GM23338 (cell line): Measurements from ENCODE around the gene OR6J1.
"Not testable (repeated sequence)": the region's sequence is repeated elsewhere in the genome, so short reads cannot be mapped to it uniquely, and the experiment has no call there.

Experiments used
- CREB1 ChIP-seq: fragments of 250-450 bp; sonication (Bioruptor Pico); IDR thresholded peaks from 2 replicates; pipeline ENCODE4 v1.5.0; 2020; ENCODE audit warnings: low read depth, mild to moderate bottlenecking, moderate library complexity
- EZH2 ChIP-seq: fragments of 200-600 bp; sonication (generic); IDR thresholded peaks from one replicate; pipeline ENCODE4 v1.8.0; 2017; ENCODE audit warnings: antibody characterized with exemption, mild to moderate bottlenecking, low read depth; ENCODE audit not compliant: unreplicated experiment
- EZH2phosphoT487 ChIP-seq: fragments of 200-600 bp; sonication (generic); IDR thresholded peaks from one replicate; pipeline ENCODE4 v1.8.1; 2018; ENCODE audit warnings: antibody characterized with exemption; ENCODE audit not compliant: unreplicated experiment
- JUNB ChIP-seq: IDR thresholded peaks from one replicate; pipeline ENCODE4 v1.6.1; 2016; ENCODE audit warnings: antibody characterized with exemption; ENCODE audit not compliant: unreplicated experiment
- NANOG ChIP-seq: IDR thresholded peaks from 2 replicates; pipeline ENCODE4 v1.6.1; 2016; ENCODE audit warnings: antibody characterized with exemption, borderline replicate concordance
- POLR2AphosphoS5 ChIP-seq: IDR thresholded peaks from 2 replicates; pipeline ENCODE4 v1.6.1; 2016; ENCODE audit warnings: antibody characterized with exemption, low read depth
- STAT1 ChIP-seq: IDR thresholded peaks from one replicate; pipeline ENCODE4 v1.6.1; 2016; ENCODE audit warnings: antibody characterized with exemption; ENCODE audit not compliant: unreplicated experiment
- ZNF331 ChIP-seq: fragments of 250-450 bp; sonication (Bioruptor Pico); IDR thresholded peaks from 2 replicates; pipeline ENCODE4 v1.5.0; 2020; ENCODE audit warnings: low read depth, mild to moderate bottlenecking, moderate library complexity
- TF ChIP-seq, protein P1 (sequence below): IDR thresholded peaks from one replicate; pipeline ENCODE4 v1.6.1; 2018; ENCODE audit warnings: antibody characterized with exemption; ENCODE audit not compliant: unreplicated experiment
- TF ChIP-seq, protein P2 (sequence below), 2 experiments: fragments of 200-600 bp in 1 of 2; sonication (generic) in 1 of 2; conservative IDR thresholded peaks; 2 replicates each; pipeline versions ENCODE4 v1.5.1 to v1.6.1; 2016 to 2017; ENCODE audit warnings: antibody characterized with exemption in 2 of 2, low read depth in 2 of 2, mild to moderate bottlenecking in 2 of 2, moderate library complexity in 1 of 2
- TF ChIP-seq, protein P3 (sequence below): IDR thresholded peaks from 2 replicates; pipeline ENCODE4 v1.6.1; 2016; ENCODE audit warnings: antibody characterized with exemption
- TF ChIP-seq, protein P4 (sequence below): fragments of 250-450 bp; sonication (Bioruptor Pico); IDR thresholded peaks from 2 replicates; pipeline ENCODE4 v1.5.0; 2020; ENCODE audit warnings: mild to moderate bottlenecking, moderate library complexity

DNA sequence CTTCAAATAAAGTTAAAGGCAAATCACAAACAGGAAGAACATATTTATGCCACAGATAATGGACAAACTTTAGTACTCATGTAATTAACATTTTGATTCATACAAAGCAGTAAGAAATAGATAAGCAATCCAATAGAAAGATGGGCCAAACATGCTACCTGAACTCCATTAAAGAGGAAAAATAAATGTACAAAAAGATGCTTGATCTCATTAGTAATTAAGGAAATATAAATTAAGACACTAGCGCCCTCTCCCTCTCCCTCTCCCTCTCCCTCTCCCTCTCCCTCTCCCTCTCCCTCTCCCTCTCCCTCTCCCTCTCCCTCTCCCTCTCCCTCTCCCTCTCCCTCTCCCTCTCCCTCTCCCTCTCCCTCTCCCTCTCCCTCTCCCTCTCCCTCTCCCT, 8.2 kb downstream of the OR6J1 start:
- TF ChIP-seq, protein P1, sequence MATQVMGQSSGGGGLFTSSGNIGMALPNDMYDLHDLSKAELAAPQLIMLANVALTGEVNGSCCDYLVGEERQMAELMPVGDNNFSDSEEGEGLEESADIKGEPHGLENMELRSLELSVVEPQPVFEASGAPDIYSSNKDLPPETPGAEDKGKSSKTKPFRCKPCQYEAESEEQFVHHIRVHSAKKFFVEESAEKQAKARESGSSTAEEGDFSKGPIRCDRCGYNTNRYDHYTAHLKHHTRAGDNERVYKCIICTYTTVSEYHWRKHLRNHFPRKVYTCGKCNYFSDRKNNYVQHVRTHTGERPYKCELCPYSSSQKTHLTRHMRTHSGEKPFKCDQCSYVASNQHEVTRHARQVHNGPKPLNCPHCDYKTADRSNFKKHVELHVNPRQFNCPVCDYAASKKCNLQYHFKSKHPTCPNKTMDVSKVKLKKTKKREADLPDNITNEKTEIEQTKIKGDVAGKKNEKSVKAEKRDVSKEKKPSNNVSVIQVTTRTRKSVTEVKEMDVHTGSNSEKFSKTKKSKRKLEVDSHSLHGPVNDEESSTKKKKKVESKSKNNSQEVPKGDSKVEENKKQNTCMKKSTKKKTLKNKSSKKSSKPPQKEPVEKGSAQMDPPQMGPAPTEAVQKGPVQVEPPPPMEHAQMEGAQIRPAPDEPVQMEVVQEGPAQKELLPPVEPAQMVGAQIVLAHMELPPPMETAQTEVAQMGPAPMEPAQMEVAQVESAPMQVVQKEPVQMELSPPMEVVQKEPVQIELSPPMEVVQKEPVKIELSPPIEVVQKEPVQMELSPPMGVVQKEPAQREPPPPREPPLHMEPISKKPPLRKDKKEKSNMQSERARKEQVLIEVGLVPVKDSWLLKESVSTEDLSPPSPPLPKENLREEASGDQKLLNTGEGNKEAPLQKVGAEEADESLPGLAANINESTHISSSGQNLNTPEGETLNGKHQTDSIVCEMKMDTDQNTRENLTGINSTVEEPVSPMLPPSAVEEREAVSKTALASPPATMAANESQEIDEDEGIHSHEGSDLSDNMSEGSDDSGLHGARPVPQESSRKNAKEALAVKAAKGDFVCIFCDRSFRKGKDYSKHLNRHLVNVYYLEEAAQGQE: not testable (repeated sequence)
- TF ChIP-seq, protein P2, sequence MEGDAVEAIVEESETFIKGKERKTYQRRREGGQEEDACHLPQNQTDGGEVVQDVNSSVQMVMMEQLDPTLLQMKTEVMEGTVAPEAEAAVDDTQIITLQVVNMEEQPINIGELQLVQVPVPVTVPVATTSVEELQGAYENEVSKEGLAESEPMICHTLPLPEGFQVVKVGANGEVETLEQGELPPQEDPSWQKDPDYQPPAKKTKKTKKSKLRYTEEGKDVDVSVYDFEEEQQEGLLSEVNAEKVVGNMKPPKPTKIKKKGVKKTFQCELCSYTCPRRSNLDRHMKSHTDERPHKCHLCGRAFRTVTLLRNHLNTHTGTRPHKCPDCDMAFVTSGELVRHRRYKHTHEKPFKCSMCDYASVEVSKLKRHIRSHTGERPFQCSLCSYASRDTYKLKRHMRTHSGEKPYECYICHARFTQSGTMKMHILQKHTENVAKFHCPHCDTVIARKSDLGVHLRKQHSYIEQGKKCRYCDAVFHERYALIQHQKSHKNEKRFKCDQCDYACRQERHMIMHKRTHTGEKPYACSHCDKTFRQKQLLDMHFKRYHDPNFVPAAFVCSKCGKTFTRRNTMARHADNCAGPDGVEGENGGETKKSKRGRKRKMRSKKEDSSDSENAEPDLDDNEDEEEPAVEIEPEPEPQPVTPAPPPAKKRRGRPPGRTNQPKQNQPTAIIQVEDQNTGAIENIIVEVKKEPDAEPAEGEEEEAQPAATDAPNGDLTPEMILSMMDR (conservative IDR thresholded peaks at IDR 0.05; ENCODE audit: low read depth in 2 of 2): not testable (repeated sequence)
- not testable (repeated sequence) for TF ChIP-seq EZH2; EZH2phosphoT487; POLR2AphosphoS5; STAT1; CREB1; NANOG; ZNF331 (CRISPR knock-in tag); JUNB
- TF ChIP-seq, protein P3, sequence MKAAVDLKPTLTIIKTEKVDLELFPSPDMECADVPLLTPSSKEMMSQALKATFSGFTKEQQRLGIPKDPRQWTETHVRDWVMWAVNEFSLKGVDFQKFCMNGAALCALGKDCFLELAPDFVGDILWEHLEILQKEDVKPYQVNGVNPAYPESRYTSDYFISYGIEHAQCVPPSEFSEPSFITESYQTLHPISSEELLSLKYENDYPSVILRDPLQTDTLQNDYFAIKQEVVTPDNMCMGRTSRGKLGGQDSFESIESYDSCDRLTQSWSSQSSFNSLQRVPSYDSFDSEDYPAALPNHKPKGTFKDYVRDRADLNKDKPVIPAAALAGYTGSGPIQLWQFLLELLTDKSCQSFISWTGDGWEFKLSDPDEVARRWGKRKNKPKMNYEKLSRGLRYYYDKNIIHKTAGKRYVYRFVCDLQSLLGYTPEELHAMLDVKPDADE: not testable (repeated sequence)
- TF ChIP-seq, protein P4, sequence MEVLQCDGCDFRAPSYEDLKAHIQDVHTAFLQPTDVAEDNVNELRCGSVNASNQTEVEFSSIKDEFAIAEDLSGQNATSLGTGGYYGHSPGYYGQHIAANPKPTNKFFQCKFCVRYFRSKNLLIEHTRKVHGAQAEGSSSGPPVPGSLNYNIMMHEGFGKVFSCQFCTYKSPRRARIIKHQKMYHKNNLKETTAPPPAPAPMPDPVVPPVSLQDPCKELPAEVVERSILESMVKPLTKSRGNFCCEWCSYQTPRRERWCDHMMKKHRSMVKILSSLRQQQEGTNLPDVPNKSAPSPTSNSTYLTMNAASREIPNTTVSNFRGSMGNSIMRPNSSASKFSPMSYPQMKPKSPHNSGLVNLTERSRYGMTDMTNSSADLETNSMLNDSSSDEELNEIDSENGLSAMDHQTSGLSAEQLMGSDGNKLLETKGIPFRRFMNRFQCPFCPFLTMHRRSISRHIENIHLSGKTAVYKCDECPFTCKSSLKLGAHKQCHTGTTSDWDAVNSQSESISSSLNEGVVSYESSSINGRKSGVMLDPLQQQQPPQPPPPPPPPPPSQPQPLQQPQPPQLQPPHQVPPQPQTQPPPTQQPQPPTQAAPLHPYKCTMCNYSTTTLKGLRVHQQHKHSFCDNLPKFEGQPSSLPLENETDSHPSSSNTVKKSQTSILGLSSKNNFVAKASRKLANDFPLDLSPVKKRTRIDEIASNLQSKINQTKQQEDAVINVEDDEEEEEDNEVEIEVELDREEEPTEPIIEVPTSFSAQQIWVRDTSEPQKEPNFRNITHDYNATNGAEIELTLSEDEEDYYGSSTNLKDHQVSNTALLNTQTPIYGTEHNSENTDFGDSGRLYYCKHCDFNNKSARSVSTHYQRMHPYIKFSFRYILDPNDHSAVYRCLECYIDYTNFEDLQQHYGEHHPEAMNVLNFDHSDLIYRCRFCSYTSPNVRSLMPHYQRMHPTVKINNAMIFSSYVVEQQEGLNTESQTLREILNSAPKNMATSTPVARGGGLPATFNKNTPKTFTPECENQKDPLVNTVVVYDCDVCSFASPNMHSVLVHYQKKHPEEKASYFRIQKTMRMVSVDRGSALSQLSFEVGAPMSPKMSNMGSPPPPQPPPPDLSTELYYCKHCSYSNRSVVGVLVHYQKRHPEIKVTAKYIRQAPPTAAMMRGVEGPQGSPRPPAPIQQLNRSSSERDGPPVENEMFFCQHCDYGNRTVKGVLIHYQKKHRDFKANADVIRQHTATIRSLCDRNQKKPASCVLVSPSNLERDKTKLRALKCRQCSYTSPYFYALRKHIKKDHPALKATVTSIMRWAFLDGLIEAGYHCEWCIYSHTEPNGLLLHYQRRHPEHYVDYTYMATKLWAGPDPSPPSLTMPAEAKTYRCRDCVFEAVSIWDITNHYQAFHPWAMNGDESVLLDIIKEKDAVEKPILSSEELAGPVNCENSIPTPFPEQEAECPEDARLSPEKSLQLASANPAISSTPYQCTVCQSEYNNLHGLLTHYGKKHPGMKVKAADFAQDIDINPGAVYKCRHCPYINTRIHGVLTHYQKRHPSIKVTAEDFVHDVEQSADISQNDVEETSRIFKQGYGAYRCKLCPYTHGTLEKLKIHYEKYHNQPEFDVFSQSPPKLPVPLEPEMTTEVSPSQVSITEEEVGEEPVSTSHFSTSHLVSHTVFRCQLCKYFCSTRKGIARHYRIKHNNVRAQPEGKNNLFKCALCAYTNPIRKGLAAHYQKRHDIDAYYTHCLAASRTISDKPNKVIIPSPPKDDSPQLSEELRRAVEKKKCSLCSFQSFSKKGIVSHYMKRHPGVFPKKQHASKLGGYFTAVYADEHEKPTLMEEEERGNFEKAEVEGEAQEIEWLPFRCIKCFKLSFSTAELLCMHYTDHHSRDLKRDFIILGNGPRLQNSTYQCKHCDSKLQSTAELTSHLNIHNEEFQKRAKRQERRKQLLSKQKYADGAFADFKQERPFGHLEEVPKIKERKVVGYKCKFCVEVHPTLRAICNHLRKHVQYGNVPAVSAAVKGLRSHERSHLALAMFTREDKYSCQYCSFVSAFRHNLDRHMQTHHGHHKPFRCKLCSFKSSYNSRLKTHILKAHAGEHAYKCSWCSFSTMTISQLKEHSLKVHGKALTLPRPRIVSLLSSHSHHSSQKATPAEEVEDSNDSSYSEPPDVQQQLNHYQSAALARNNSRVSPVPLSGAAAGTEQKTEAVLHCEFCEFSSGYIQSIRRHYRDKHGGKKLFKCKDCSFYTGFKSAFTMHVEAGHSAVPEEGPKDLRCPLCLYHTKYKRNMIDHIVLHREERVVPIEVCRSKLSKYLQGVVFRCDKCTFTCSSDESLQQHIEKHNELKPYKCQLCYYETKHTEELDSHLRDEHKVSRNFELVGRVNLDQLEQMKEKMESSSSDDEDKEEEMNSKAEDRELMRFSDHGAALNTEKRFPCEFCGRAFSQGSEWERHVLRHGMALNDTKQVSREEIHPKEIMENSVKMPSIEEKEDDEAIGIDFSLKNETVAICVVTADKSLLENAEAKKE (CRISPR knock-in tag): not testable (repeated sequence)
